GM12874 (cell line): ENCODE measurements around the gene KRT39.

Experiments used
- CTCF ChIP-seq: IDR thresholded peaks from 2 replicates; pipeline ENCODE4 v1.5.1; 2011; ENCODE audit warnings: low read depth, mild to moderate bottlenecking, control low read depth, low read length, moderate library complexity; ENCODE audit not compliant: insufficient read depth

The KRT39 gene

GRCh38 chr17:40966848-40967247 lies at the start of gene KRT39:
KRT39 (minus strand) TSS chr17:40966948; CDS start chr17:40966856, 92 bp downstream.
- no peak for TF ChIP-seq CTCF

- no peak for TF ChIP-seq CTCF
Observed at GRCh38 chr17:41015454-41015853, 48.7 kb upstream of the KRT39 start.

GRCh38 chr17:41013606-41014005 lies 46.9 kb upstream of the KRT39 start:
- TF ChIP-seq CTCF = no peak

- TF ChIP-seq CTCF = no peak
Observed at GRCh38 chr17:41013181-41013580, 46.4 kb upstream of the KRT39 start.

- TF ChIP-seq CTCF = no peak
Observed at GRCh38 chr17:41012326-41013120, 45.8 kb upstream of the KRT39 start.

GRCh38 chr17:41010441-41010840 lies 43.7 kb upstream of the KRT39 start:
- TF ChIP-seq CTCF = no peak

GRCh38 chr17:41009936-41010335 lies 43.2 kb upstream of the KRT39 start:
- TF ChIP-seq CTCF = no peak
